OCI-LY3 (cell line): ENCODE measurements around the gene FBXW8.

Source experiments
- CTCF ChIP-seq: fragments of 200-600, 300-600 bp; sonication (generic); IDR thresholded peaks from 2 replicates; pipeline ENCODE4 v1.5.1; 2014; ENCODE audit warnings: antibody characterized with exemption, low read length, low read depth
- EZH2phosphoT487 ChIP-seq: fragments of 200-600 bp; shearing (Covaris generic); IDR thresholded peaks from 2 replicates; pipeline ENCODE4 v1.6.1; 2018; ENCODE audit warnings: antibody characterized with exemption, mixed run types, low read depth

GRCh38 chr12:116870306-116870705 lies 40.4 kb upstream of the FBXW8 start:
- TF ChIP-seq CTCF (no peak), EZH2phosphoT487 (no peak)
